Fibroblast of skin of scalp (primary cell): Measurements from ENCODE around the gene LDLRAD4.
"Not testable (repeated sequence)": the region's sequence is repeated elsewhere in the genome, so short reads cannot be mapped to it uniquely, and the experiment has no call there.

Experiments used
- DNase-seq: peaks from one replicate; pipeline ENCODE4 v3.0.0-alpha.2; 2013

Gene LDLRAD4

GRCh38 chr18:13338318-13338717 lies 119.8 kb downstream of the LDLRAD4 start:
- DNase-seq = no peak

DNA sequence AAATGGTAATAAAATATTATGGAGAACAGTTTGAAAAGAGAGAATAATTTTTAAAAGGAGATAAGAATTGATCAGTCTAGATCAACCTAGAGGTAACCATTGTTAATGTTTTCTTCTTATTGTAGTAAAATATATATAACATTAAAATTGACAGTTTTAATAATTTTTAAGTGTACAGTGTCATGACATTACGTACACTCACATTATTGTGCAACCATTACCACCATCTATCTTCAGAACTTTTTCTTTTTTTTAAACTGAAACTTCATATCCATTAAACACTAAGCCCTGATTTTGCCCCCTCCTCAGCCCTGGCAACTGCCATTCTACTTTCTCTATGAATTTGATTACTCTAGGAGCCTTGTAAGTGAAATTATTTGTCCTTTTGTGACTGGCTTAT lies 121.1 kb downstream of the LDLRAD4 start:
- no peak for DNase-seq

DNA sequence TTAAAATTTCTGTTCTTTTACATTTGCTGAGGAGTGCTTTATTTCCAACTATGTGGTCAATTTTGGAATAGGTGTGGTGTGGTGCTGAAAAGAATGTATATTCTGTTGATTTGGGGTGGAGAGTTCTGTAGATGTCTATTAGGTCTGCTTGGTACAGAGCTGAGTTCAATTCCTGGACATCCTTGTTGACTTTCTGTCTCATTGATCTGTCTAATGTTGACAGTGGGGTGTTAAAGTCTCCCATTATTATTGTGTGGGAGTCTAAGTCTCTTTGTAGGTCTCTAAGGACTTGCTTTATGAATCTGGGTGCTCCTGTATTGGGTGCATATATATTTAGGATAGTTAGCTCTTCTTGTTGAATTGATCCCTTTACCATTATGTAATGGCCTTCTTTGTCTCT lies 127.9 kb downstream of the LDLRAD4 start:
- not testable (repeated sequence) for DNase-seq

- DNase-seq = no peak
Observed at GRCh38 chr18:13353084-13353823, 134.7 kb downstream of the LDLRAD4 start.

- DNase-seq = no peak
Observed at GRCh38 chr18:13354402-13354801, 135.8 kb downstream of the LDLRAD4 start.

DNA sequence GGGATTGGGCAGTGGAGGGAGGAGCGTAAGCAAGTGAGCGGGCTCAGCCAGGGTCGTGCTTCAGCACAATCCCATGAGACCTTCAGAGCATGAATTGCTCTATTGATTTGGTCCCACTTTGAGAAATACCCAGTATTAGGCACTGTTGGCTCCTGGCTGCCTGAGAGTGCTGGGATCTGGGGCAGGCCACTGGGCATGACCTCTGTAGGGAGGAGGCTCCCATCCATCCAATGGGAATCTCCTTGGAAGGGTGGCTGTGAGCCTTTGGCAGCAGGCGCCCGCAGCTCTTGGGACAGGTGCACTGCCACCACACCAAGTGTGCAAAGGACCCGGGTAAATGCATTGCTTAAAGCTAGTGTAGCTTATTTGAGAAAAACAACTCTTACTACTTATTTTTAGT lies 137.5 kb downstream of the LDLRAD4 start:
- no peak for DNase-seq

DNA sequence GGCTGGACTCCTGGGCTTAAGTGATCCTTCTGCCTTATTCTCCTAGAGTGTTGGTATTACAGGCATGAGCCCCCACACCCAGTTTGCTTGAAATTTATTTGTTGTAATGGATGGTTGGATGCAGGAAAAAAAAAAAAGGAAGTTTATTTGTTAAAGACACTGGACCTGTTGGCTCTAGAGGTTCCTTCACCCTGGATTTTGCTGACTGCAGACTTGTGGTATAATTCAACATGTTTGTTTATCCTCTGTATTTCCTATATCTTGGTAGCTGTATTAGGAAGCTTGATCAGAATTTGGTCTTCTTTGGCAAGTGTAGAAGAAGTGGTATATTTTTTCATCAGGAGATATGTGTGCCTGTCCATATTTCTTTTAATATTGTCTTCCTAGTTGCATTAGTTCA lies 138.7 kb downstream of the LDLRAD4 start:
- DNase-seq = no peak

- DNase-seq = no peak
Observed at GRCh38 chr18:13359210-13359609, 140.7 kb downstream of the LDLRAD4 start.

- DNase-seq = no peak
Observed at GRCh38 chr18:13361431-13361830, 142.9 kb downstream of the LDLRAD4 start.

DNA sequence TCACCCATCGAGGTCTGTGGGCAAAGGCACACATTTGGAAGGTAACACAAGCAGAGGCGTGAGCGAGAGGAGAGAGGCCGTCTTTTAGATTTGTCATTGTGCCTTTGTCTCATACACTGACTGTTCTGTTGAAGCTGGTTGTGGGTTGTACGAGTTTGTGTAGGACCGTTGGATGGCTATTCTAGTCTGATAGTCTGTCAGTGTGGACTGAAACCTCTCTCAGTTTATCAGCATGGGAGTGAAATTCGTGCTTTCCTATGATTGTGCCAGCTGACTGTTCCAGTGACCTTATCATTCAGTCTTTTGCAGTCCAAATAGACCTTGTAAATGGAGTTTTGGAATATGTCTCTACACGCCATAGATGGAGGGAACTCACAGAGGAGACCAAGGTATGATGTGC lies 143.5 kb downstream of the LDLRAD4 start:
- DNase-seq = no peak

GRCh38 chr18:13362607-13363006 lies 144.0 kb downstream of the LDLRAD4 start:
- no peak for DNase-seq

- DNase-seq = no peak
Observed at GRCh38 chr18:13363359-13363758, 144.8 kb downstream of the LDLRAD4 start.

- DNase-seq = no peak
Observed at GRCh38 chr18:13364721-13365205, 146.2 kb downstream of the LDLRAD4 start.

- no peak for DNase-seq
Observed at GRCh38 chr18:13366131-13366530, 147.6 kb downstream of the LDLRAD4 start.

DNA sequence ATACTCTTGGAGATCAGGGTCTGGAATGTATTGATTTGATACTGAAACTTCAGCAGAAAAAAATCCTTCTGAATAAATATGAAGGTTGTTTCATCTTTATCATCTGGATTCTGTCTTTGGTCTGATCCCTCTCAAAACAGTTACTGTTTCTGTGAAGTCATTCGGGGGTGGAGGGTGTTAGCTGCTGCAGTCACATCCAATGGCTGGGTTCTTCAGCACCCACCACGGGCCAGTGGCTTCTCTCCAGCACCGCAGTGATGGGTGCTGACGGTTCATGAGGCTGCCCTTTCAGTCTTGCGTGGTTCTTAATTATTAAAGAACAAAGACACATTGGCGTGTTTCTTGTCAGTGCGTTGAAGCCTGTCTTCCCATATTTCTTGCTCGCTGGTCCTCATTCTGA lies 148.0 kb downstream of the LDLRAD4 start:
- DNase-seq = no peak

DNA sequence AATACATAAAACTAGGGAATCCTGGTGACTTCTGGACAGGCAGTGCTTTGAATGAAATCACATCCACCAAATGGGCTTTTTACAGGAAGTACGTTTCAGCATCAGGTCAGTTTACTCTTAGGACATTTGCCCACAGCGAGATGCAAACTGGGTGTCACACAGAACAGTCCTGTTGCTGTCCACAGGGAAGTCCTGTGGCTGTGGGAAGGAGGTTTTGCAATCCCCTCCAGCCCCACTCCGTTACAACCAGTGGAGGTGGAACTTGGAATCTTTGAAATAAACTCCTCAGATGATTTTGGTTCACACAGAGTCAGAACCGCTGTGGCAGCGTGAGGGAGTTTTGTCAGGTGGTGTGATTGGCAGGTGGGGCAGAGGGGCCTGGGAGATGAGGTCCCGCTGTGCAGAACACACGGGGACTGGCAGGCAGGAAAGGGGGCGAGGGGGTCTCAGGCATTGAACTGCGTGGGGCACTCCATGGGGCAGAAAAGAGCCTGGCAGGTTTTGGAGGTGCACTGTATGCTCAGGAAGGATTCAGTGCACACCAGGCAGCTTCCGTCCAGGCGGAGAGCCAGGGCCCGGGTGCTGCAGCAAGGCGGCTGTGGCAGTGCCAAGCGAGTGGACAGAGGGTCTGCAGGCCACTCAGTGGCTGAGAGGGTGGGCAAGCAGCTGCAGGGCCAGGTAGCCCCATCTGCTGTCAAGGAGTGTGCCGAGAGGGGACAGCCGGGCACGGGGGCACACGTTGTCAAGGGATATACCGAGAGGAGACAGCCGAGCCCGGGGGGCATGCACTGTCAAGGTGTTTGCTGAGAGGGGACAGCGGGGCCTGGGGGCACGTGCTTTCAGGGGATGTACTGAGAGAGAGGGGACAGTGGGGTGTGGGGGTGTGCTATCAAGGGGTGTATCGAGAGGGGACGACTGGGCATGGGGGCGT lies 148.7 kb downstream of the LDLRAD4 start:
- DNase-seq = no peak

DNA sequence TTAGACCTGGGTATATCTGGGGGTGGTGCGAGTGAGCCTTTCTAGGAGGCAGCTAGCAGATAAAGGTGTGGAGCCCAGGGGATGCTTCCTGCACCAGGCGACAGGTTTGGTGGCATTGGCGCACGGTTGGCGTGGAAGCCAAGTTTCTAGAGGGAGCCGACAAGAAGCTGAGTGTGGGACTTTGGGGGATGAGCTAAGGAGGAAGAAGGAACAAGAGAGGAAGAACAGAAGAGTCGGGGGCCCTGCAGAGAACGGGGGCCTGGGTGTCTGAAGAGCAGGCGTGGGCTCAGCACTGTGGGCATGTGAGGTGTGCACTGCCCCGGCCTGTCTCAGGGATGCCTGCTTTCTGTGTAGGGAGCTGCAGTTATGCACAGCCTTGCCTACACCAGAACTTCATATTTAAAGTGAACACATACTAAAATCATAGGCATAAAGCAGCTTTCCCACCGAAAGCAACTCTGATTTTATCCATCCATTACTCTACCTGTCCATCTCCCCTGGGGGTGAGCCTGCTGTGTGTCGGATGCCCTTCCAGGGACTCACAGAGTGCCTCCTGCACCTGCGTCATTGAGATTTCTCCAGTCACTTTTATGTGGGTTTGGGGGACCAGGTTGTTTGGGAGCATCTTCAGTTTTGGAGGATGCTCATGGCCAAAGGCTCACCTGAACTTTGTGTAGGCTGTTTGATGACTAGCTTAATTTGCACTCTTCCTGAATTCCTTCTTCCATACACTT lies 149.7 kb downstream of the LDLRAD4 start:
- no peak for DNase-seq

GRCh38 chr18:13369353-13369752 lies 150.8 kb downstream of the LDLRAD4 start:
- DNase-seq = no peak

DNA sequence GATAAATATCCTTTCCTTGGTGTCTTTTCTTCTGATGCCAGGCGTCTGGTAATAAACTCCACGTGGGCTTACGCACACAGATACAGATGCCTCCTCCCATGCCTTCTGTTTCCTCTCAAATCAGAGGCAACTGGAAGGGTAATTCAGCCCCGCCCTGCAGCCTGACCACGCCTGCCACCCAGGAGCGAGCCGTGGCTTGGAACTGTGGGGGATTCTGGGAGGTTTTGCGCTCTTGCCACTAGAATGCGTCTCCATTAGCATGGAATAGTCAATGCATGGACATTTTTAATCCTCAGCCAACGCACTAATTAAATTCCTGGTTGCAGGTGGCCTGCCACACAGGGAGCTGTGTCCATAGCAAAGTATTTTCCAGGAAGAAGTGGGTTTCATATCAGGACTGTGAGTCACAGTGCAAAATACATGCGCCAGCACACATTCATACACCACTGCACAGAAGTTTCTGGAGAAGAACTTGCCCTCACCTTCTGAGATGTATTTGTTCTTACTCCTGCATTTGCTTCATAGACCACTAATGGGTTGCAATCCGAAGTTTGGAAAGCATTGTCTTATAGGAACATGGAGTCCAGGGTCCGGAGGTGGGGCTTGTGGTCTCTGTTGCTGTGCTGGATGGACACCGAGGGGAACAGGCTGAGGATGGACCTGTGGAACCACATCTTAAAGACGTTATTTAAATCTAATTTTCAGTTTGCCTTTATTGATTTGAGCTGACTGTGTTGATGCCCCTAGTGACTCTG lies 151.4 kb downstream of the LDLRAD4 start:
- no peak for DNase-seq

GRCh38 chr18:13370995-13371625 lies 152.6 kb downstream of the LDLRAD4 start:
- no peak for DNase-seq

GRCh38 chr18:13371689-13372418 lies 153.3 kb downstream of the LDLRAD4 start:
- no peak for DNase-seq
